RPMI7951 (cell line): ENCODE measurements around the gene SCUBE1. TPM values are rescaled to one million over a fixed set of nuclear protein-coding genes. Genes with fewer than 3 reads are reported as not detected.

ENCODE experiments used
- DNase-seq: peaks from one replicate; pipeline ENCODE4 v3.0.0-alpha.2; 2012; ENCODE audit warnings: low read depth
- total RNA-seq: library from RNA; depleted of rRNA; stranded (reverse); fragments of >200 nt; shearing (Covaris generic); gene quantifications from 2 replicates; pipeline ENCODE4 v1.2.3, GENCODE V29; 2014

The SCUBE1 gene
- total RNA-seq, 1 experiment from 2014 or later = 7.0 TPM

- no peak for DNase-seq
Measured at GRCh38 chr22:43279867-43280522, 63.2 kb downstream of the SCUBE1 start.

GRCh38 chr22:43277987-43278601, 65.1 kb downstream of the SCUBE1 start:
- DNase-seq = no peak

- peak; percentile 55 for DNase-seq
Measured at GRCh38 chr22:43277091-43277490, 66.1 kb downstream of the SCUBE1 start.

- DNase-seq = peak; percentile 96
Measured at GRCh38 chr22:43276321-43276720, 66.9 kb downstream of the SCUBE1 start.

GRCh38 chr22:43275545-43276317, 67.4 kb downstream of the SCUBE1 start:
- DNase-seq = peak; percentile 96

GRCh38 chr22:43274595-43275240, 68.5 kb downstream of the SCUBE1 start:
- peak; percentile 43 for DNase-seq

- peak; percentile 64 for DNase-seq
Measured at GRCh38 chr22:43273902-43274484, 69.2 kb downstream of the SCUBE1 start.

GRCh38 chr22:43272869-43273318, 70.3 kb downstream of the SCUBE1 start:
- peak; percentile 60 for DNase-seq

GRCh38 chr22:43272301-43272700, 70.9 kb downstream of the SCUBE1 start:
- peak; percentile 40 for DNase-seq

- no peak for DNase-seq
Measured at GRCh38 chr22:43270949-43271348, 72.2 kb downstream of the SCUBE1 start.

- DNase-seq = no peak
Measured at GRCh38 chr22:43270314-43270908, 72.8 kb downstream of the SCUBE1 start.

GRCh38 chr22:43269646-43270045, 73.5 kb downstream of the SCUBE1 start:
- no peak for DNase-seq

GRCh38 chr22:43269246-43269645, 73.9 kb downstream of the SCUBE1 start:
- no peak for DNase-seq

GRCh38 chr22:43267981-43268660, 75.1 kb downstream of the SCUBE1 start:
- no peak for DNase-seq

GRCh38 chr22:43267332-43267980, 75.7 kb downstream of the SCUBE1 start:
- no peak for DNase-seq

- no peak for DNase-seq
Measured at GRCh38 chr22:43266076-43266475, 77.1 kb downstream of the SCUBE1 start.

- peak; percentile 92 for DNase-seq
Measured at GRCh38 chr22:43263645-43264514, 79.3 kb downstream of the SCUBE1 start.

- peak; percentile 22 for DNase-seq
Measured at GRCh38 chr22:43262990-43263644, 80.1 kb downstream of the SCUBE1 start.
